AG09309 (cell line): ENCODE data around the gene FUS.
"Not testable (repeated sequence)": the region's sequence is repeated elsewhere in the genome, so short reads cannot be mapped to it uniquely, and the experiment has no call there.

Experiments
- DNase-seq: peaks from one replicate; pipeline ENCODE4 v3.0.0-alpha.2; 2010; ENCODE audit warnings: low read depth
- H3K4me3 ChIP-seq: 2 replicates; pipeline ENCODE4 v1.5.1; 2011; ENCODE audit warnings: mild to moderate bottlenecking, low read depth, low read length, moderate library complexity; ENCODE audit not compliant: control insufficient read depth
- TF ChIP-seq, protein P1 (sequence below): IDR thresholded peaks from 2 replicates; pipeline ENCODE4 v1.5.1; 2011; ENCODE audit warnings: mild to moderate bottlenecking, low read depth, low read length, inconsistent platforms; ENCODE audit not compliant: insufficient read depth, control insufficient read depth; ENCODE audit errors: missing control alignments

Gene FUS

DNA sequence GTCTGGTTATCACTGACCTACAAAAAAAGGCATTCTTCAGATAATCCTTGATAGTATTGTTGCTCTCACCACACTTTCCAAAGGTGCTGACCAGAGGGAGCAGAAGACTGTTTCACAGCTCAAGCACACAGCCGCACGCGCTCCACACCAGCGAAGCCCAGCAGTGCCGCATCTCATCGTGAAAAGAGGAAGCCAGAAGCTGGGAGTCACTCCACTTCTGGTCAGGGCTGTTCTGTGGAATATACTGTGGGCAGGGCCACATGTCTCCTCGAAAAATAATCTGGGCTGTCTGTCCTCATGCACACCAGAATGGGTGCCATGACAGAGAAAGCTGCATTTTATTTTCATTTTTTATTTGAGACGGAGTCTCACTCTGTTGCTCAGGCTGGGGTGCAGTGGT lies 22.8 kb upstream of the FUS start:
- TF ChIP-seq, protein P1, sequence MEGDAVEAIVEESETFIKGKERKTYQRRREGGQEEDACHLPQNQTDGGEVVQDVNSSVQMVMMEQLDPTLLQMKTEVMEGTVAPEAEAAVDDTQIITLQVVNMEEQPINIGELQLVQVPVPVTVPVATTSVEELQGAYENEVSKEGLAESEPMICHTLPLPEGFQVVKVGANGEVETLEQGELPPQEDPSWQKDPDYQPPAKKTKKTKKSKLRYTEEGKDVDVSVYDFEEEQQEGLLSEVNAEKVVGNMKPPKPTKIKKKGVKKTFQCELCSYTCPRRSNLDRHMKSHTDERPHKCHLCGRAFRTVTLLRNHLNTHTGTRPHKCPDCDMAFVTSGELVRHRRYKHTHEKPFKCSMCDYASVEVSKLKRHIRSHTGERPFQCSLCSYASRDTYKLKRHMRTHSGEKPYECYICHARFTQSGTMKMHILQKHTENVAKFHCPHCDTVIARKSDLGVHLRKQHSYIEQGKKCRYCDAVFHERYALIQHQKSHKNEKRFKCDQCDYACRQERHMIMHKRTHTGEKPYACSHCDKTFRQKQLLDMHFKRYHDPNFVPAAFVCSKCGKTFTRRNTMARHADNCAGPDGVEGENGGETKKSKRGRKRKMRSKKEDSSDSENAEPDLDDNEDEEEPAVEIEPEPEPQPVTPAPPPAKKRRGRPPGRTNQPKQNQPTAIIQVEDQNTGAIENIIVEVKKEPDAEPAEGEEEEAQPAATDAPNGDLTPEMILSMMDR: no peak
- no peak overlapping the region for H3K4me3 ChIP-seq
- DNase-seq: no peak

DNA sequence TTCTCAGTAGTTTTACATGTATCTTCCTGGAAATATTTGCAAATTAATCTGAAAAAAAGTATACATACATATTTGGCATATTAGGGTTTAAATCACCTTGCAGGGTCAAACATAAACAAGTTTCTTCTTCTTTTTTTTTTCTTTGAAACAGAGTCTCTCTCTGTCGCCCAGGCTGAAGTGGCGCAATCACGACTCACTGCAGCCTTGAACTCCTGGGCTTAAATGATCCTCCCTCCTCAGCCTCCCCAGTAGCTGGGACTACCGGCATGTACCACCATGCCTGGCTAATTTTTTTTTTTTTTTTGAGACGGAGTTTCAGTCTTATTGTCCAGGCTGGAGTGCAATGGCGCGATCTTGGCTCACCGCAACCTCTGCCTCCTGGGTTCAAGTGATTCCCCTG lies 12.6 kb upstream of the FUS start:
- H3K4me3 ChIP-seq: no peak overlapping the region
- TF ChIP-seq, protein P1: no peak
- DNase-seq: no peak

DNA sequence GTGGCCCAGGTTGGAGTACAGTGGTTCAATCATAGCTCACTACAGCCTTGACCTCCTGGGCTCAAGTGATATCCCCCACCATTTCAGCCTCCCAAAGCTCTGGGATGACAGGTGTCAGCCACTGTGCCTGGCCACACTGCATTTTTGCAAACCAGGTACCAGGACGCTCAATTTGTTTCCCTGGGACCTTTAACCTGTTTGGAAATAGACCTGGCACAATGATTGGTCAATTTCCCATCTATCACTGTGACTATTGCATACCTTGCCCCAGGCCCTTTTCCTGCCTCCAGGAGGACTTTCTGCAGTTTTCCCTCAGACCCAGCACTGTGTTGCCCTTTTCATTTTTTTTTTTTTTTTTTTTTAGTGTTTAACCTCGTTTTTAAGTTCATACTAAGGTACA lies 11.1 kb upstream of the FUS start:
- TF ChIP-seq, protein P1: no peak
- no peak overlapping the region for H3K4me3 ChIP-seq
- no peak for DNase-seq

DNA sequence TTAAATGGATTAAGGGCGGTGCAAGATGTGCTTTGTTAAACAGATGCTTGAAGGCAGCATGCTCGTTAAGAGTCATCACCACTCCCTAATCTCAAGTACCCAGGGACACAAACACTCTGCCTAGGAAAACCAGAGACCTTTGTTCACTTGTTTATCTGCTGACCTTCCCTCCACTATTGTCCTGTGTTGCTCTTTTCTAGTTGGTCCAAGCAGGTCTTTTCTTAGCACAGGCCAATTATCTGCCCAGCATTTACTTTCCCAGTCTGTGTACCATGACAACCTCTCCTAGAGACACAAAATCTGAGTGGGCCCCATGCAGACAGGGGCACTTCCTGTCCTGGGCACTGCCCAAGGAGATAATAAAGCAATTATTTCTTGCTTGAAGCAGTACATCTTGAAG lies 9.9 kb upstream of the FUS start:
- H3K4me3 ChIP-seq, DNase-seq: not testable (repeated sequence)

DNA sequence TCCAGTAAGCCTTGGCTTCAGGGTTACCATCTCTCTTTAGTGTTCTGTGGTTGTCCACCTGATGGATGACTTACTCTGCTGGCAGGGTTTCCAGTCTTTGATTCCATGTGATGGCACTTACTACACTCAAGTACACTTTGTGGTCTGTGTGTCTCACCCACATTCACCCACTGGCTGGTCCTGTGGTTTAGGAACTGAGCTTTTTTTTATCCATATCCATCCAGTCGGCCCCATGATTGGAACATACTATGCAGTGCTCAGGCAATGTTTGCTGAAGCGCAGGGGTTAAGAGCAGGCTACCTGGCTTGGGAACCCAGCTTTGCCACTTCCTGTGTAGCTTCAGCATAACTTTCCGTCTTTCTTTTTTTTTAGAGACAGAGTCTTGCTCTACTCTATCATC lies 2.8 kb upstream of the FUS start:
- TF ChIP-seq, protein P1: no peak
- DNase-seq: peak; percentile 7
- H3K4me3 ChIP-seq: no peak overlapping the region

DNA sequence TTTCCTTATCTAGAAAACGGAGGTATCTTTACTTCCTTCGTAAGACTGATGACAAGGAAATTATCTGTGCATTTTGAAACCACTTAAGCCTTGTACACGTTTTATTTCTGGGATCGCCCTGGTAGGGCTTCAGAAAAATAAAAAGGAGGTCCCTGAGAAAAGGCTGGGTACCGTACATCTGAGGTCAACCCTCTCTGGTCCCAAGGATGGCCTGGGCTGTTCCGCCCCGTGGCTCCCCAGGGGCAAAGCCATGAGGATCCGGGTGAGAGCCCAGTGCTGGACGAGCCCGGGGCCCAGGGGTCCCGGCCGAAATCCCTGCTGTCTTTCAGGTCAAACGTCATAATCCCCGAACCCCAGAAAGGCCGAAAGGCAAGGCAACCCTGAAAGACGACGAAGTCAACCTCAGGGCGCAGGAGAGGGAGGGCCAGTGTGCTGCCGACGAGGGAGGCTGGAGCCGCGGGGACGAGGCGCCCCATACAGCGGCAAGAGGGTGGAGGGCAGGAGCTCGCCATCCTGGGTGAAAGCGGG lies 656 bp upstream of the FUS start:
- TF ChIP-seq, protein P1: no peak
- no peak for DNase-seq
- H3K4me3 ChIP-seq: peak overlapping the region; percentile 90

DNA sequence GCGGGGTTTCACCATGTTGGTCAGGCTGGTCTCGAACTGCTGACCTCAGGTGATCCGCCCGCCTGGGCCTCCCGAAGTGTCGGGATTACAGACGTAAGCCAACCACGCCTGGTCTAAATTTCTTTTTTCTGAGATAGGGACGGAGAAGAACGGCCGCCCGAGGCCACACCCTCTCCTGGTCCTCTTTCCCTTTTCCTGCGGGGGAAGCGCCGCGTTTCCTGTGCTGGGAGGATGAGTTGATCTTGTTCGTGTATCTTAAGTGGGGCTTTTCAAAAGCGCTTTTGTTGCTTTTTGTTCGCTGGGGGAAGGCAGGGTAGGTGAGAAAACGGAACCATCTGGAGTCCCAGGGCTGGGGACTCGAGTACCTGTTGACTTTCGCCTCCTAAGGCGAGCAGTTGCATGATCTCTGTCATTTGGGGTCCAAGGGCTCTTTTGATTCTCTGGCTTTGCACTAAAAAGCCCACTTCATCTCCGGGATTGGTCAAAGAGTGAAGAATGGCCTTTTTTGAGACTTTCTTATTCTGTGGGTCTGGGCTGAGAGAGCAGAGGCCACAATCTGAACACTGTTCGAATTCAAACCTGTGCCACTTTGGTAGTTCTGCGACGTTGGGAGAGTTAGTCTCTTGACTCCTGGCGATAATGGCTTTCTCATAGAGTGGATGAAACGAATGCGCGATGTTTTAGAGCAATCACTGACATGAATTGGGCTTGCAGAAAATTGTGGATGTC lies 1.3 kb downstream of the FUS start:
- DNase-seq: no peak
- H3K4me3 ChIP-seq: peak overlapping the region; percentile 90
- TF ChIP-seq, protein P1: no peak
